ENCODE measurements around the gene SLC34A2. TPM values are rescaled to one million over a fixed set of nuclear protein-coding genes. Genes with fewer than 3 reads are reported as not detected.
"Not testable (repeated sequence)": the region's sequence is repeated elsewhere in the genome, so short reads cannot be mapped to it uniquely, and the experiment has no call there.

The SLC34A2 gene, protein sequence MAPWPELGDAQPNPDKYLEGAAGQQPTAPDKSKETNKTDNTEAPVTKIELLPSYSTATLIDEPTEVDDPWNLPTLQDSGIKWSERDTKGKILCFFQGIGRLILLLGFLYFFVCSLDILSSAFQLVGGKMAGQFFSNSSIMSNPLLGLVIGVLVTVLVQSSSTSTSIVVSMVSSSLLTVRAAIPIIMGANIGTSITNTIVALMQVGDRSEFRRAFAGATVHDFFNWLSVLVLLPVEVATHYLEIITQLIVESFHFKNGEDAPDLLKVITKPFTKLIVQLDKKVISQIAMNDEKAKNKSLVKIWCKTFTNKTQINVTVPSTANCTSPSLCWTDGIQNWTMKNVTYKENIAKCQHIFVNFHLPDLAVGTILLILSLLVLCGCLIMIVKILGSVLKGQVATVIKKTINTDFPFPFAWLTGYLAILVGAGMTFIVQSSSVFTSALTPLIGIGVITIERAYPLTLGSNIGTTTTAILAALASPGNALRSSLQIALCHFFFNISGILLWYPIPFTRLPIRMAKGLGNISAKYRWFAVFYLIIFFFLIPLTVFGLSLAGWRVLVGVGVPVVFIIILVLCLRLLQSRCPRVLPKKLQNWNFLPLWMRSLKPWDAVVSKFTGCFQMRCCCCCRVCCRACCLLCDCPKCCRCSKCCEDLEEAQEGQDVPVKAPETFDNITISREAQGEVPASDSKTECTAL
- under 1 TPM in 2 of 4 donors, not detected in 2; 0.11 to 0.89 TPM for total RNA-seq
- not detected for polyA plus RNA-seq
- long read RNA-seq, donor 1 = 0 reads
- long read RNA-seq, donor 2 = 0 reads
- long read RNA-seq, donor 3 = 0 reads
- long read RNA-seq, donor 4 = 0 reads

GRCh38 chr4:25654971-25655963 is at the start of gene SLC34A2:
Gene SLC34A2 (plus strand): TSS chr4:25655851. CDS start chr4:25662501, 6,650 bp downstream.
- no peak for DNase-seq
- no peak within 1 kb of the TSS for H3K4me3 ChIP-seq (ENCODE audit: low read length)
- no peaks in the 10 kb centered on the region for H3K9me3 ChIP-seq (ENCODE audit: control insufficient read depth, low read length)
- no peak within 1 kb of the TSS for H3K27ac ChIP-seq (ENCODE audit: low read length)
- no peaks in the 10 kb centered on the region for H3K27me3 ChIP-seq (ENCODE audit: control insufficient read depth, insufficient read depth)
- WGBS = 5% methylated on average over 71 of the region's 71 CpGs
- no peak for ATAC-seq
- peaks cover 2% of the 10 kb centered on the region for H3K4me1 ChIP-seq (ENCODE audit: control insufficient read depth, insufficient read depth, low read length)
- intact Hi-C loops (cut with DNase I) = no loop called here

DNA sequence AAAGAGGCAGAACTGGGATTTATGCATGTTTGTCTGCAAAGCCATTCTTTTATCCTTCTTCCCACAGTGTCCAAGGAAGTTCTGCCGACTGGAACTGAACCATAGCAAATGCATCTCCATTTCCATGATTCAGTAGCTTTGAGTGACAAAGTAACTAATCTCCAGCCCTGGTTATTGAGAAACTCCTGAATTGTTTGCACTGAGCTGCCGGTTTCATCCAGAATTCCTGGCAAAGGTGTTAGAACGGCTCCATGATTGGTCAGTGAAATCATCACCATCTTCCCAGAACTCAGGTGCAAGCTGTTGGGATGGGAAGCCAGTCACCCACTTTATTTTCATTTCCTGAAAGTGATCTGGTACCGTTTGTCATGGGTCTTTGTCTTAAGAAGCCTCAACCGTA is 47.0 kb upstream of the SLC34A2 start:
- intact Hi-C loops (cut with DNase I) = no loop called here
- Histone ChIP-seq H3K4me1 (ENCODE audit: control insufficient read depth, insufficient read depth, low read length) (no peaks in the 10 kb centered on the region), H3K4me3 (ENCODE audit: low read length) (no peak overlapping the region), H3K27ac (ENCODE audit: low read length) (no peak overlapping the region), H3K9me3 (ENCODE audit: control insufficient read depth, low read length) (no peaks in the 10 kb centered on the region), H3K27me3 (ENCODE audit: control insufficient read depth, insufficient read depth) (no peaks in the 10 kb centered on the region)
- DNase-seq = no peak
- no peak for ATAC-seq
- WGBS = 81% methylated on average over 5 of the region's 5 CpGs

DNA sequence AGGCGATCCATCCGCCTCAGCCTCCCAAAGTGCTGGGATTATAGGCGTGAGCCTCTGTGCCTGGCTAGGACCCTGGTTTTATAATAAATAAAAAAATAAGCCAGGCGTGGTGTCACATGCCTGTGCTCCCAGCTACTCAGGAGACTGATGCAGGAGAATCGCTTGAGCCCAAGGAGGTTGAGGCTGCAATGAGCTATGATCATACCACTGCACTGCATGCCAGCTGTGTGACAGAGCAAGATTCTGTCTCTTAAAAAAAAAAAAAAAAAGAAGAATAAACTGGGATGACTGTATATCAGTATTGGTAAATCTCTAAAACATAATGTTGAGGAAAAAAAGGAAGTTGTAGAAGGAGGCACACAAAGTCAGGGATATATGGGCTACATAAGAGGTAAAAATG is 45.7 kb upstream of the SLC34A2 start:
- H3K4me3 ChIP-seq (ENCODE audit: low read length) = no peak overlapping the region
- ATAC-seq (no peak), DNase-seq (no peak)
- no peaks in the 10 kb centered on the region for H3K4me1 ChIP-seq (ENCODE audit: control insufficient read depth, insufficient read depth, low read length)
- H3K27ac ChIP-seq (ENCODE audit: low read length) = no peak overlapping the region
- WGBS = 94% methylated on average over 5 of the region's 5 CpGs
- H3K9me3 ChIP-seq (ENCODE audit: control insufficient read depth, low read length) = no peaks in the 10 kb centered on the region
- intact Hi-C loops (cut with DNase I) = no loop called here
- H3K27me3 ChIP-seq (ENCODE audit: control insufficient read depth, insufficient read depth) = no peaks in the 10 kb centered on the region

- 89% methylated on average over 9 of the region's 9 CpGs for WGBS
- H3K4me3 ChIP-seq (ENCODE audit: low read length); H3K4me1 ChIP-seq (ENCODE audit: control insufficient read depth, insufficient read depth, low read length); DNase-seq; H3K27ac ChIP-seq (ENCODE audit: low read length); ATAC-seq; H3K9me3 ChIP-seq (ENCODE audit: control insufficient read depth, low read length); H3K27me3 ChIP-seq (ENCODE audit: control insufficient read depth, insufficient read depth); intact Hi-C loops (cut with DNase I): not testable (repeated sequence)
Observed at GRCh38 chr4:25613613-25614012, 42.0 kb upstream of the SLC34A2 start.

DNA sequence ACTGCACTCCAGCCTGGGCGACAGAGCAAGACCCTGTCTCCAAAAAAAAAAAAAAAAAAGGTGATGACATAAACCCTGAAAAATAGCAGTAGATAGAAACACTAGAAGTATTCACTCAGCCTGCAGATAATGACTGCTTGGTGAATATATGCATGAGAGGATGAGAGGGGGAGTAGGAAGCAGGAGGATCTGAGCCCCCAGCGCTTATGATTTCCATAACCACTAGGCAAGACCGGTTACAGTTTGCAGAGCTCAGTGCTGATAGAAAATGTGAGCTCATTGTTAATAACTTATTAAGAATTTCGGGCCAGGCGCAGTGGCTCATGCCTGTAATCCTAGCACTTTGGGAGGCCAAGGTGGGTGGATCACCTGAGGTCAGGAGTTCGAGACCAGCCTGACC is 40.8 kb upstream of the SLC34A2 start:
- intact Hi-C loops (cut with DNase I) = no loop called here
- no peak overlapping the region for H3K4me3 ChIP-seq (ENCODE audit: low read length)
- H3K27ac ChIP-seq (ENCODE audit: low read length) = no peak overlapping the region
- no peaks in the 10 kb centered on the region for H3K4me1 ChIP-seq (ENCODE audit: control insufficient read depth, insufficient read depth, low read length)
- no peak for ATAC-seq
- WGBS = 60% methylated on average over 6 of the region's 6 CpGs
- no peaks in the 10 kb centered on the region for H3K27me3 ChIP-seq (ENCODE audit: control insufficient read depth, insufficient read depth)
- H3K9me3 ChIP-seq (ENCODE audit: control insufficient read depth, low read length) = no peaks in the 10 kb centered on the region
- no peak for DNase-seq

DNA sequence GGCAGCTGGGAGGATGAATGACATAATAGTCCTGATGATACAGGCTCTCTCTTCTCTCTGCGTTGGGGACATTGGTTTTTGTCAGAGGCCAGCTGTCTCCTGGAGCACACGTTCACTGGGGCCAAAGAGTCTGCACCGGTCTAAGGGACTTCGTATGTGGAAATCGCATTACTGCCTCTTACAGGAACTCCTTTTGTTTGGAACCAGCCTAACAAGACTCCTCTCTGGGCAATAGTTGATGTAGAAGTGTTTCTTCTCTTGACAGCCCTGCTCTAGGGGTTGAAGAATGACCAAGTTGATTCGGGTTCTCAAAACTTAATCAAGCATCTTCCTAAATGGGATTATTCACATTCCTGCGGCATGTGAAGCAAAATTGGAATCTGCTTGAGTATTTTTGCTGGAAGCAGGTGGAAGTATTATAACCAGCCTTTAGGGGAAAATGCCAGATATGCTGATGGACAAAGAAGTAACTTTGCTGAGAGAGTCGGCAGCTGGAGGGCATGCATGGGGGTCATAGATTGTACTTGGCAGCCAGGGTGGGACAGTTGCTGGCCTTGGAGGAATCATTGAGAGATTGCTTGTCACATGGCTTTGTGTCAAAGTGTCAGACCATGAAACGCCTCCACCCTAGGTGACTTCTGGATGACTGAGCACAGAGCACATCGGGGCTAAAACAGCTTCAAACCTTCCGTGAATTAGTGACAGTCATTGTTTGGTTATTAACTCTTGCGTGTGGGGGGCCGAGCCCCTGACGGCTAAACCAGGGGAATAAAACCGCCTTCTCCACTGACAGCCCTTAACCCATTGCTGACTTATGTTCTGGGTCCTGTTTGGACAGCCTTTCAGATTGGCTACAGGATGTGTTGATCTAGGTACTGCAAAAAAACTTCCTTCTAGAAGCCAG is 34.4 kb upstream of the SLC34A2 start:
- 47% methylated on average over 15 of the region's 15 CpGs for WGBS
- ATAC-seq (no peak), DNase-seq (no peak)
- intact Hi-C loops (cut with DNase I) = no loop called here
- Histone ChIP-seq H3K27ac (ENCODE audit: low read length) (no peak overlapping the region), H3K9me3 (ENCODE audit: control insufficient read depth, low read length) (no peaks in the 10 kb centered on the region), H3K4me3 (ENCODE audit: low read length) (no peak overlapping the region), H3K4me1 (ENCODE audit: control insufficient read depth, insufficient read depth, low read length) (no peaks in the 10 kb centered on the region), H3K27me3 (ENCODE audit: control insufficient read depth, insufficient read depth) (no peaks in the 10 kb centered on the region)

- no peak for ATAC-seq
- H3K4me1 ChIP-seq (ENCODE audit: control insufficient read depth, insufficient read depth, low read length) = no peaks in the 10 kb centered on the region
- H3K27me3 ChIP-seq (ENCODE audit: control insufficient read depth, insufficient read depth) = no peaks in the 10 kb centered on the region
- H3K27ac ChIP-seq (ENCODE audit: low read length) = no peak overlapping the region
- no peaks in the 10 kb centered on the region for H3K9me3 ChIP-seq (ENCODE audit: control insufficient read depth, low read length)
- DNase-seq = no peak
- WGBS = 39% methylated on average over 1 of the region's 1 CpG
- intact Hi-C loops (cut with DNase I) = no loop called here
- no peak overlapping the region for H3K4me3 ChIP-seq (ENCODE audit: low read length)
Observed at GRCh38 chr4:25624616-25625015, 31.0 kb upstream of the SLC34A2 start.

GRCh38 chr4:25628451-25628850 is 27.2 kb upstream of the SLC34A2 start:
- intact Hi-C loops (cut with DNase I) = no loop called here
- H3K4me1 ChIP-seq (ENCODE audit: control insufficient read depth, insufficient read depth, low read length) = no peaks in the 10 kb centered on the region
- ATAC-seq (no peak), DNase-seq (no peak)
- no peak overlapping the region for H3K4me3 ChIP-seq (ENCODE audit: low read length)
- H3K27ac ChIP-seq (ENCODE audit: low read length) = no peak overlapping the region
- 91% methylated on average over 2 of the region's 2 CpGs for WGBS
- no peaks in the 10 kb centered on the region for H3K9me3 ChIP-seq (ENCODE audit: control insufficient read depth, low read length)
- H3K27me3 ChIP-seq (ENCODE audit: control insufficient read depth, insufficient read depth) = no peaks in the 10 kb centered on the region

DNA sequence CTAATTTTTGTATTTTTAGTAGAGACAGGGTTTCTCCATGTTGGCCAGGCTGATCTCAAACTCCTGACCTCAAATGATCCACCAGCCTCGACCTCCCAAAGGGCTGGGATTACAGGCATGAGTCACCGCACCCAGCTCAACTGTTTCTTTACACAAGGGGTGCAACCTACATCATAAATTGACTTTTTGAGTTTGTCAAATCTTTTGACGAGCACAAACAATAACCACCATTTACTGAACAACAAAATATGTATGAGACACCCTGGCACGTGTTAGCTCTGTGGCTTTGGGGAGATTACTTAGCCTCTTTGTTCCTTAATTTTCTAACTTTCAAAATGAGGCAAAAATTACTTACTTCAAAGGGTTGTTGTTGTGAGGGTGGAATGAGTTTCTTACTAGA is 23.5 kb upstream of the SLC34A2 start:
- no peak for DNase-seq
- Histone ChIP-seq H3K4me1 (ENCODE audit: control insufficient read depth, insufficient read depth, low read length) (no peaks in the 10 kb centered on the region), H3K27me3 (ENCODE audit: control insufficient read depth, insufficient read depth) (no peaks in the 10 kb centered on the region), H3K9me3 (ENCODE audit: control insufficient read depth, low read length) (no peaks in the 10 kb centered on the region), H3K4me3 (ENCODE audit: low read length) (no peak overlapping the region), H3K27ac (ENCODE audit: low read length) (no peak overlapping the region)
- no peak for ATAC-seq
- 73% methylated on average over 4 of the region's 4 CpGs for WGBS
- intact Hi-C loops (cut with DNase I) = no loop called here

- no peaks in the 10 kb centered on the region for H3K27me3 ChIP-seq (ENCODE audit: control insufficient read depth, insufficient read depth)
- intact Hi-C loops (cut with DNase I) = no loop called here
- H3K9me3 ChIP-seq (ENCODE audit: control insufficient read depth, low read length) = no peaks in the 10 kb centered on the region
- H3K27ac ChIP-seq (ENCODE audit: low read length) = no peak overlapping the region
- ATAC-seq (no peak), DNase-seq (no peak)
- no peaks in the 10 kb centered on the region for H3K4me1 ChIP-seq (ENCODE audit: control insufficient read depth, insufficient read depth, low read length)
- WGBS = 78% methylated on average over 4 of the region's 4 CpGs
- H3K4me3 ChIP-seq (ENCODE audit: low read length) = no peak overlapping the region
Observed at GRCh38 chr4:25633541-25633940, 22.1 kb upstream of the SLC34A2 start.

All from right cardiac atrium (tissue), 5 donors.